HG03378 (cell line): Measurements from ENCODE around the gene SBDS.
"Not testable (repeated sequence)": the region's sequence is repeated elsewhere in the genome, so short reads cannot be mapped to it uniquely, and the experiment has no call there.

Source experiments
- ATAC-seq: cut with Tn5 transposase; IDR thresholded peaks from one replicate; pipeline ENCODE4 v1.9.1; 2021; ENCODE audit warnings: mild to moderate bottlenecking, moderate library complexity; ENCODE audit not compliant: unreplicated experiment

The SBDS gene

DNA sequence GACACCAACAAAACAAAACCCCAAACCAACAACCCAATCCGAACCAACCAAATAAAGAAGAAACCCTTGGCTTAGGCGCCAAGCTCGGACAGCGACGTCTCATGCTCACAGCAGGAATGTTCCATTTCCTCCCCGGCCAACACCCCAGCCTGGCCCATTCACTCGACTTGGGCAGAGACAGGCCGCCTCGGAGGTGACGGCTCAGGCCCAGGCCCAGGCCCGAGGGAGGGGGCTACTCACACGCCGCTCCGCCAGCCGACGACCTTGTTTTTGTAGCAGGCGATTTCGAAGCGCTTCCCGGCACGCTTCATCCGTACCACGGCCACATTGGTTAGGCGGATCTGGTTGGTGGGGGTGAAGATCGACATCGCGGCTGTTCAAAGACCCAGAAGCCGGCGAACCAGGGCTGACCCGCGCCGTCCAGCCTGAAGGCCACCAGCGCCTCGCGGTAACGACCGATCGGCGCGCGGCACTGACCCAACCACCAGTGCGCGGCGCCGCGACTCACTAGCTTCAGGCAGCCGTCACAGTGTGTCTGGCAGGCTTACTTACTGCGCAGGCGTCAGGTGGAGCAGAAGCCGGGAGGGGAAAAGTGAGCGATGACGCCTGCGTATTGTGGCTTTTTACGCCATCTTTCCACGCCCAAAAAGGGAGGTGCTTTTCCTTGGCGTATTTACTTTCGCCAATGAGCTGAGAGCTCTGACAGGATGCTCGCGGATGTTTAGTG is at the start of gene SBDS:
TSS of gene SBDS (minus strand) at position 537 of the 727 bp plus-strand sequence. CDS start at position 368, 169 bp downstream.
- ATAC-seq: peak; percentile 62

DNA sequence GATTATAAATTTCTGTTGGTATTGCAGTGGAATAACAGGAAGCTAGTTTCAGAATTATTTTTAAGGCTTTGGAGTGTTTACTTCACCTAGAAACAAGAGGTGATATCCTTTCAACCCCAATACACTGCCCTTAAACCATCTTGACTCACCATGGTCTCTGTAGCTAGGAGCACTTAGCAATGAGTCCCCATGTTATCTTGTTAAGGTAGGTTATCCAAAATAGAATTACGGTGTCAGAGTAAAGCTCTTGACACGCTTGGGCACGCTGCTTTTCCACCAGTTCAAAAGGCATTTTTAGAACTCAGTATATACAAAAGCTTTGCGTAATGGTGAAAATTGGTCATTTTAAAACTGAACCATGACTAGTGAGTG is 48.2 kb upstream of the SBDS start:
- not testable (repeated sequence) for ATAC-seq

GRCh38 chr7:67042781-67043558 is 47.6 kb upstream of the SBDS start:
- not testable (repeated sequence) for ATAC-seq

DNA sequence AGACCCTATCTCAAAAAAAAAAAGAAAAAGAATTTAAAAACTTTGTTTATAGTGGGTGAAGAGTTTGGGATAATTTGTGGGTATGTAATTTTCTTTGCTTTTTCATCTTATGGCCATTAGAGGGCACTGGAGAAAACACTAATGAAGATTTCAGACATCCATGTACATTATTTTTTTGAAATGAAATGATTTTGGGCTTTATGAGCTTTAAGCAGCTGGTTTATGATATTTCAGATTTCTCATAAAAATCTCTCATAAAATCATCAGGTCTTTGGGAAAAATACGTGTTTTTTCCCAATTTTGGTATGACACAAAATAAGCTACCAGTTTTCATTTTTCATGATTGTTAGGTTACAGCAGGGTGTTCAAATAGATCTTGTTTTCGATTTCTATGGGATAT is 45.4 kb upstream of the SBDS start:
- ATAC-seq: not testable (repeated sequence)

DNA sequence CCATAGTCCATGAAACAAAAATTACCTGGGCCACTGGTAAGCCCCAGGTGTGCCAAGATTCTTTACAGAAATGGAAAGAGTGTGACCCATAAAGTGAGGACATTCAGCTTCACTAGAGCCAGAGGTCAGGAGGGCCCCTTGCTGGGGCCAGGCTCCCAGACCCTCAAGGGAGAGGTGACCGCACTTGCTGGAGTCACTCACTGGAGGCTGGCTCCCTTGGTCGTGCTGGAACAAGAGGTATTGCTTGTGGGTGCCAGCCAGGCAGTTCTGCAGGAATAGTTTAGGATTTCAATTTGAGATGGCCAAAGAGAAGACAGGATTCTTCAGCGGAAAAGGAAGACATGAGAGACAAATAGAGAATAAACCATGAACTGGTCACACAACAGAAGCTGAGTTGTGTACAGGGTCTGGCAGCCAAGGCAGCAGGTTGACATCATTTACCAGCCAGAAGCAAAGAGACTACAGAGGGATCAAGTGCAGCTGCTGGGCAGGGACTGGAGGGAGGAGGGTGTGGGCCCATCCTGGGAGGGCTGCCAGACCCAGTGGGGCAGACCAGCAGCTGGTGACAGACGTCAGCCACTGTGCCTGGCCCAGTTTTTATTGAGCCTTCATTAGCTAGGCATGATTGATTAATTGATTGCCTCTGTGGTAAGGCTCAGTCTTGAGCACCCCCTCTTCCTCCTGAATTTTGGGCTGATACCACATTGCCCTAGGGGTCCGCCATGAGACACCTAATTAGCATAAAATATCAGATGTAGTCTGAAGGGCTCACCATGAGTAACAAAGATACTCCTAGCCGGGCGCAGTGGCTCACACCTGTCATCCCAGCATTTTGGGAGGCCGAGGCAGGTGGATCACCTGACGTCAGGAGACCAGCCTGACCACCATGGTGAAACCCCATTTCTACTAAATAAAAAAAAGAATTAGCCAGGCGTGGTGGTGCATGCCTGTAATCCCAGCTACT is 41.3 kb upstream of the SBDS start:
- not testable (repeated sequence) for ATAC-seq

DNA sequence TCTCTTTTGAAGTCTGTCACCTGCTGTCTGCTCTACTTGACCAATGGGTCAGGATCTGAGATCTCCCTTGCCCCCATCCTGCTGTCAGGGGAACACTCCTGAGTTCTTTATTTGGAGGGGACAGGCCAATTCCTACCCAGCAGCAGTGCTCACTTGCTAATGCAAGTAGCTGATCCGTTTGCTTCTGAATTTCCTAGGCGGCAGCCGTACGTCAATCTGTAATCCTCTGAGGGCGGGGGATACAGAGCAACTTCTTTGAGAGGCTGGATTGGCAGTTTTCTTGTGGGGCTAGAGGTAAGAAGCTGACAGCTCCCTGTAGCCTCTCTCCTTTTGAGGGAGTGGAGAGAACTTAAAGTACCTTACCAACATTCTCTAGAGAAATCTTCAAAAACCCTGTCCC is 37.9 kb upstream of the SBDS start:
- ATAC-seq: no peak

- ATAC-seq: not testable (repeated sequence)
Measured at GRCh38 chr7:67031685-67032084, 36.3 kb upstream of the SBDS start.

- not testable (repeated sequence) for ATAC-seq
Measured at GRCh38 chr7:67025459-67025858, 30.1 kb upstream of the SBDS start.

DNA sequence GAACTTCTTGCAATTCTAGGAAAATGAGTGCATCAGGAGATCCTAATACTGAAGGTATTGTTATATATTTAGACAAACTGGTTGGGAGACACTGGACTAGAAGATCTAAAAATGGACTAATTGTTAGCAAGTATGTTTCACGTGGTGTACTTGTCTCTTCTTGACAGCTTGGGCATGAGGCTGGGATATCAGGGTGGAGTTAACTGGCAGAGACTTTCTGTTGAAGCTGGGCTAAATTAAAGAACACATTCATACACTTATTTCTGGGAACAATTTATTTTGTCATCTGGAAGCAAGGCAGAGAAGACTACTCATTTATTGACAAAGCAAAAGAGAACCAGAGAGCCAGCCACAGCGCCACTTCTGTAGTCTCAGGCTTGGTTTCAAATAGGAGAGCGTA is 27.1 kb upstream of the SBDS start:
- no peak for ATAC-seq

DNA sequence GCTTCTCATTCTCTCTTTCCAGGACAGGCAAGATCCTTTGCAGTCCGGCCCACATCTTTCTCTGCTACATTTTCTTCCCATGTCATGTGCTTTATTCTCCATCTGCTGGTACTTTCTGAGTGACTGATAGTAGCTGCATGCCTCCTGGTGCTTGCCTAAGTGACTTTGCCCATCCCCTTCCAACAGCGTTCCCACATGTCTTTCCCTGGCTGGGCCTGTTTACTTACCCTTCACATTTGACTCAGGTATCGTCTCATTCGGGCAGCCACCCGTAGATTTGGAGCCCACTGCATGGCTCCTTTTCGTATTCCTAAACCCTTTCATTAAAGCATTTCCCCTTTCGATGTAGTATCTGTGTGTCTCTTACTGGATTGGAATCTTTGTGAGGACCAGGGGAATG is 25.9 kb upstream of the SBDS start:
- ATAC-seq: no peak

- ATAC-seq: no peak
Measured at GRCh38 chr7:67019562-67020390, 24.4 kb upstream of the SBDS start.

DNA sequence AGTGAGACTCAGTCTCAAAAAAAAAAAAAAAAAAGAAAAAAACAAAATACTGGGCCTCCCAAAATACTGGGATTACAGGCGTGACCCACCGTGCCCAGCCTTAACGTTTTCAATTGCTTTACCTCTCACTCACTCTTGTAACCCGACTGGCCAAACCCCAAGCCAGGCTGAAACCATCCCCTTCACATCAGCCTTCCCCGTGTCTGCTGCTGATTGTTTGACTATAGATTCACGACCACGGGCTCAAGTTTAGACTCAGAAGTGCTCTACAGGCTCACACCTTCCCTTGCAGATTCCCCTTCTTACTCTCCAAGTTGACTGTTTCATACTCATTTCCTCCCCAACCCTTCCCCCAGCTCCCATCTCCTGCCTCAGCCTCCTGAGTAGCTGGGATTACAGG is 23.6 kb upstream of the SBDS start:
- no peak for ATAC-seq

DNA sequence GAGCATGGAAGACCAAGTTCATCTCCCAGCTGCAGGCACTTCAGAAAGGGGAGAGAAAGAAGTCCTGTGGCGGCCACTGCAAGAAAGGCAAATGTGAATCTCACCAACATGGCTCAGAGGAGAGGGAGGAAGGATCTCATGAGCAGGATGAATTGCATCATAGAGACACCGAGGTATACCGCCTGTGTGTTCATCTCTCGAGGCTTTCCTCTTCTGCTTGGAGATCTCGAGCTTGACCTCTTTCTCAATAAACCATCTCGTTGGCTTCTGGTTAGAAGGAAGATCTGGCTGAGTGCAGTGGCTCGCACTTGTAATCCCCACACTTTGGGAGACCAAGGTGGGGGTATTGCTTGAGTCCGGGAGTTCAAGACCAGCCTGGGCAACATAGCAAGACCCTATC is 22.6 kb upstream of the SBDS start:
- not testable (repeated sequence) for ATAC-seq

- ATAC-seq: not testable (repeated sequence)
Measured at GRCh38 chr7:67014076-67014622, 18.8 kb upstream of the SBDS start.

DNA sequence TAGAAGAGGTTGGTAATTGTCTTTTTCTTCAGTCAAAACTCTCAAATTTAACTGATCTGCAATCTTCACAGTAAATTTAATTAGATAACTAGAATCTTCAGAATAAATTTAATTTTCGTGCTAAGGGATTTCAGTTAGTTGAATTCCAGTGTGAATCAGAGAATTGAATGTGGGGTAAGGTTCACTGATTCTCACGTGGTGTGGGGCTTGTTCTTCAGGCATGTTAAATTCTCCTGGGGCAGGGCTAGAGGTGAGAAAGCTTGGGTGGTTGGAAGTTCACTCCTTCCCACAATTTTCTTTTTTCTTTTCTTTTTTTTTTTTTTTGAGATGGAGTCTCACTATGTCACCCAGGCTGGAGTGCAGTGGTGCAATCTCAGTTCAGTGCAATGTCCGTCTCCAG is 14.3 kb upstream of the SBDS start:
- not testable (repeated sequence) for ATAC-seq

GRCh38 chr7:67008260-67008659 is 12.9 kb upstream of the SBDS start:
- ATAC-seq: no peak

GRCh38 chr7:67006965-67007364 is 11.6 kb upstream of the SBDS start:
- no peak for ATAC-seq

DNA sequence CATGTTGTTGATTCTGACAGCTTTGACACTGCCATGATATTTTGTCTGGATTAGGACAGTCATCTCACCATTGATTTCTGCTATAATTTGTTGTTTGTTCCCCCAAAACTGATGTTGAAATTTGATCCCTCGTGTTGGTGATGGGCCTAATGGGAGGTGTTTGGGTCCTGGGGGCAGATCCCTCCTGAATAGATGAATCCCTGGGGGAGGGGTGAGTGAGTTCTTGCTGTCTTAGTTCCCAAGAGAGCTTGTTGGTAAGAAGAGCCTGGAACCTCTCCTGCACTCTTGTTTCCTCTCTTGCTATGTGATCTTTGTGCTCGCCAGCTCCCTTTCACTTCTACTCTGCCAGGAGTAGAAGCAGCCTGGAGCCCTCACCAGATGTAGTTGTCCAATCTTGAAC is 8.8 kb upstream of the SBDS start:
- ATAC-seq: not testable (repeated sequence)

DNA sequence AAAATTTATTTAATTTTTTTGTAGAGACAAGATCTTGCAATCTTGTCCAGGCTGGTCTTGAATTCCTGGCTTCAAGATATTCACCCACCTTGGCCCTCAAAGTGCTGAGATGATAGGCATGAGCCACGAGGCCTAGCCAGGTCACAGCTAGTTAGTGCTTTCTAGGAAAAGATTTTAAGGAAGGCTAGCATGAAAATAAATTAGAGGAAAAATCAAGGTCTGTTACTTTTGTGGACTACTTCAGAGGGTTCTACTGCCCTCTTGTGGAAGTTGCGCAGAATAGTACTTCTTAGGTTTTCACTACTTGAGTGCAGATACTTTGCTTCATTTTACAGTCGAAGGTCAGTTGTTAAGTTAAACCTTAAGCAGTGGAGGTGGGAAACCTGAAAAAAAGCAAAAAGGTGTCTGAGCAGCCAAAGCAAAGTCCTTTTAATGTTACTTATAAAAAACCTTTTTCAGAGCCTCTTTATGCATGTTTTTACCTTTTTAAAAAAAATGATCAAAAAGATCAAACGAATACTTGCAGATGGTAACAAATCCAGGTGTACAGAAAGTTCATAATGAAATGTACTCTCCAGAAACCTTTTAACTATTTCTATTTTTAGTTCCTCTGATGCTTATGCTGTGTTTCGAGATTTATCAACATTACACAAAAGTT is 5.3 kb upstream of the SBDS start:
- ATAC-seq: not testable (repeated sequence)
